Suprapubic skin (tissue), 4 donors: ENCODE measurements around the gene RTL3. TPM values are rescaled to one million over a fixed set of nuclear protein-coding genes. Genes with fewer than 3 reads are reported as not detected.

Experiments used
- DNase-seq, 2 donors: peaks; one replicate each; pipeline ENCODE4 v3.0.0-alpha.2; 2019; ENCODE audit warnings: low spot score in 2 of 2
- H3K27ac ChIP-seq: fragments of 200-600 bp; sonication (generic); one replicate; pipeline ENCODE4 v1.5.1; 2019
- H3K27me3 ChIP-seq: fragments of 200-600 bp; sonication (generic); one replicate; pipeline ENCODE4 v1.5.1; 2019
- H3K36me3 ChIP-seq: fragments of 200-600 bp; sonication (generic); one replicate; pipeline ENCODE4 v1.5.1; 2019
- H3K4me1 ChIP-seq: fragments of 200-600 bp; sonication (generic); one replicate; pipeline ENCODE4 v1.5.1; 2019
- H3K4me3 ChIP-seq: fragments of 200-600 bp; sonication (generic); one replicate; pipeline ENCODE4 v1.5.1; 2019; ENCODE audit warnings: mild to moderate bottlenecking
- H3K9me3 ChIP-seq: fragments of 200-600 bp; sonication (generic); one replicate; pipeline ENCODE4 v1.5.1; 2019
- CTCF ChIP-seq, 2 donors: fragments of 200-600 bp in 1 of 2; fragments of 450-650 bp in 1 of 2; sonication (generic) in 1 of 2; IDR thresholded peaks; one replicate each; pipeline ENCODE4 v1.5.1; 2016 to 2019; ENCODE audit warnings: antibody characterized with exemption in 2 of 2, mild to moderate bottlenecking in 1 of 2, moderate library complexity in 1 of 2
- EP300 ChIP-seq: sonication (generic); formaldehyde crosslinking; IDR thresholded peaks from one replicate; pipeline ENCODE4 v1.6.1; 2017; ENCODE audit warnings: antibody characterized with exemption
- POLR2A ChIP-seq, 2 donors: fragments of 450-650 bp; IDR thresholded peaks; one replicate each; pipeline ENCODE4 v1.6.1; 2017; ENCODE audit warnings: antibody characterized with exemption in 2 of 2, mild to moderate bottlenecking in 2 of 2, moderate library complexity in 2 of 2
- POLR2AphosphoS5 ChIP-seq, 3 donors: sonication (generic); formaldehyde crosslinking; IDR thresholded peaks; one replicate each; pipeline ENCODE4 v1.6.1; 2017; ENCODE audit warnings: antibody characterized with exemption in 3 of 3
- WGBS: methylation state at CpG from one replicate; pipeline ENCODE4 v1.1.5; 2018; 5-methylcytosine and 5-hydroxymethylcytosine counted together
- total RNA-seq, 4 donors: library from RNA; depleted of rRNA; stranded (reverse); fragments of >200 nt; gene quantifications; one replicate each; pipeline ENCODE4 v1.1.0, GENCODE V29; 2016

Gene RTL3
- total RNA-seq: under 1 TPM in 1 of 4 donors, not detected in 3; 0.15 TPM

- DNase-seq: no peak
- no peak for TF ChIP-seq CTCF (IDR thresholded peaks at IDR 0.05)
- TF ChIP-seq POLR2A (IDR thresholded peaks at IDR 0.05): no peak
- no peak for TF ChIP-seq POLR2AphosphoS5 (IDR thresholded peaks at IDR 0.05)
- no peak for TF ChIP-seq EP300
- no peak within 1 kb of the TSS for H3K4me3 ChIP-seq
- no peaks in the 10 kb centered on the region for H3K27me3 ChIP-seq
- no peaks in the 10 kb centered on the region for H3K9me3 ChIP-seq
- 56% methylated on average over 3 of the region's 3 CpGs for WGBS
- H3K36me3 ChIP-seq: no peaks in the 10 kb centered on the region
- H3K4me1 ChIP-seq: no peaks in the 10 kb centered on the region
- no peak within 1 kb of the TSS for H3K27ac ChIP-seq
Measured at GRCh38 chrX:78658845-78659744, at the start of gene RTL3. Gene RTL3 (minus strand): TSS chrX:78659328. CDS start chrX:78658420, 908 bp downstream.

GRCh38 chrX:78708816-78709215 lies 49.7 kb upstream of the RTL3 start:
- H3K4me3 ChIP-seq: no peak overlapping the region
- TF ChIP-seq POLR2AphosphoS5 (IDR thresholded peaks at IDR 0.05): no peak
- no peak for TF ChIP-seq EP300
- TF ChIP-seq CTCF (IDR thresholded peaks at IDR 0.05): no peak
- no peak for TF ChIP-seq POLR2A (IDR thresholded peaks at IDR 0.05)
- no peaks in the 10 kb centered on the region for H3K36me3 ChIP-seq
- no peaks in the 10 kb centered on the region for H3K4me1 ChIP-seq
- DNase-seq: no peak
- H3K27me3 ChIP-seq: no peaks in the 10 kb centered on the region
- 38% methylated on average over 2 of the region's 2 CpGs for WGBS
- H3K27ac ChIP-seq: no peak overlapping the region
- no peaks in the 10 kb centered on the region for H3K9me3 ChIP-seq

- no peaks in the 10 kb centered on the region for H3K27me3 ChIP-seq
- no peaks in the 10 kb centered on the region for H3K9me3 ChIP-seq
- WGBS: 31% methylated on average over 2 of the region's 2 CpGs
- no peaks in the 10 kb centered on the region for H3K36me3 ChIP-seq
- DNase-seq: no peak
- no peaks in the 10 kb centered on the region for H3K4me1 ChIP-seq
- no peak for TF ChIP-seq CTCF (IDR thresholded peaks at IDR 0.05)
- TF ChIP-seq POLR2A (IDR thresholded peaks at IDR 0.05): no peak
- TF ChIP-seq EP300: no peak
- TF ChIP-seq POLR2AphosphoS5 (IDR thresholded peaks at IDR 0.05): no peak
- H3K27ac ChIP-seq: no peak overlapping the region
- no peak overlapping the region for H3K4me3 ChIP-seq
Measured at GRCh38 chrX:78708262-78708661, 49.1 kb upstream of the RTL3 start.

GRCh38 chrX:78706071-78706470 lies 46.9 kb upstream of the RTL3 start:
- 26% methylated on average over 2 of the region's 2 CpGs for WGBS
- DNase-seq: no peak
- Histone ChIP-seq H3K27me3 (no peaks in the 10 kb centered on the region), H3K4me3 (no peak overlapping the region), H3K4me1 (no peaks in the 10 kb centered on the region), H3K27ac (no peak overlapping the region), H3K36me3 (no peaks in the 10 kb centered on the region), H3K9me3 (no peaks in the 10 kb centered on the region)
- TF ChIP-seq EP300 (no peak), POLR2A (IDR thresholded peaks at IDR 0.05) (no peak), CTCF (IDR thresholded peaks at IDR 0.05) (no peak), POLR2AphosphoS5 (IDR thresholded peaks at IDR 0.05) (no peak)

GRCh38 chrX:78693536-78693935 lies 34.4 kb upstream of the RTL3 start:
- no peaks in the 10 kb centered on the region for H3K4me1 ChIP-seq
- no peaks in the 10 kb centered on the region for H3K36me3 ChIP-seq
- TF ChIP-seq POLR2AphosphoS5 (IDR thresholded peaks at IDR 0.05) (no peak), CTCF (IDR thresholded peaks at IDR 0.05) (no peak), POLR2A (IDR thresholded peaks at IDR 0.05) (no peak), EP300 (no peak)
- H3K9me3 ChIP-seq: no peaks in the 10 kb centered on the region
- no peak overlapping the region for H3K27ac ChIP-seq
- 61% methylated on average over 3 of the region's 3 CpGs for WGBS
- H3K4me3 ChIP-seq: no peak overlapping the region
- DNase-seq: no peak
- H3K27me3 ChIP-seq: no peaks in the 10 kb centered on the region
